BLaER1 (cell line): ENCODE data around the gene ZNF784.

Experiments
- H3K27ac ChIP-seq: shearing (Covaris generic); formaldehyde crosslinking; 2 replicates; pipeline ENCODE4 v1.8.1; 2022
- H3K27me3 ChIP-seq: shearing (Covaris generic); formaldehyde crosslinking; 2 replicates; pipeline ENCODE4 v1.8.1; 2022
- H3K36me3 ChIP-seq: shearing (Covaris generic); formaldehyde crosslinking; 2 replicates; pipeline ENCODE4 v1.8.1; 2022
- H3K4me1 ChIP-seq: shearing (Covaris generic); formaldehyde crosslinking; 2 replicates; pipeline ENCODE4 v1.8.1; 2022
- H3K4me2 ChIP-seq: shearing (Covaris generic); formaldehyde crosslinking; 2 replicates; pipeline ENCODE4 v1.8.1; 2022
- H3K4me3 ChIP-seq: shearing (Covaris generic); formaldehyde crosslinking; 2 replicates; pipeline ENCODE4 v1.8.1; 2022
- H3K9ac ChIP-seq: shearing (Covaris generic); formaldehyde crosslinking; 2 replicates; pipeline ENCODE4 v1.8.1; 2022
- H3K9me3 ChIP-seq: shearing (Covaris generic); formaldehyde crosslinking; 2 replicates; pipeline ENCODE4 v1.8.1; 2022
- H4K20me1 ChIP-seq: shearing (Covaris generic); formaldehyde crosslinking; 2 replicates; pipeline ENCODE4 v1.8.1; 2022
- Cebpa-rat ChIP-seq: shearing (Covaris generic); IDR thresholded peaks from 2 replicates; pipeline ENCODE4 v1.8.1; 2022

The ZNF784 gene

GRCh38 chr19:55667958-55668357 is 43.6 kb upstream of the ZNF784 start:
- Histone ChIP-seq H3K27ac (no peak overlapping the region), H3K4me1 (peaks cover 29% of the 10 kb centered on the region), H3K27me3 (no peaks in the 10 kb centered on the region), H3K9ac (no peak overlapping the region), H4K20me1 (peaks cover 100% of the 10 kb centered on the region), H3K9me3 (no peaks in the 10 kb centered on the region), H3K4me2 (no peak overlapping the region), H3K36me3 (peaks cover 97% of the 10 kb centered on the region), H3K4me3 (no peak overlapping the region)
- no peak for TF ChIP-seq Cebpa-rat

DNA sequence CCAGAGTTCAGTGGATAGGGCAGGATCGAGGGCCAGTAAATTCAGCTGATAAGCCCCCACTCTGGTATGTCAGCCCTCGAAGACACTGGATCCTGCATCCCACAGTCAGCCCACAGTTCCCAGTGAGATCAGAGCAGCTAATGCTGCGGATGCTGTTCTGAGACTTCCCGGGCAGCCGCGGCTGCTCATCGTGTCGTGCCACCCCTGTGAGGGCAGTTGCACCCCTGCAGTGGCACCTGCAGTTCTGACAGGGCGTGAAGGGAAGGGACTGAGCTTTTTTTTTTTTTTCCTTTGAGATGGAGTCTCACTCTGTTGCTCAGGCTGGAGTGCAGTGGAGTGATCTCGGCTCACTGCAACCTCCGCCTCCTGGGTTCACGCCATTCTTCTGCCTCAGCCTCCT is 43.1 kb upstream of the ZNF784 start:
- Histone ChIP-seq H3K4me1 (peaks cover 25% of the 10 kb centered on the region), H3K27me3 (no peaks in the 10 kb centered on the region), H3K9ac (no peak overlapping the region), H3K36me3 (peaks cover 97% of the 10 kb centered on the region), H3K9me3 (no peaks in the 10 kb centered on the region), H3K4me3 (no peak overlapping the region), H3K4me2 (no peak overlapping the region), H4K20me1 (peaks cover 100% of the 10 kb centered on the region), H3K27ac (no peak overlapping the region)
- no peak for TF ChIP-seq Cebpa-rat

DNA sequence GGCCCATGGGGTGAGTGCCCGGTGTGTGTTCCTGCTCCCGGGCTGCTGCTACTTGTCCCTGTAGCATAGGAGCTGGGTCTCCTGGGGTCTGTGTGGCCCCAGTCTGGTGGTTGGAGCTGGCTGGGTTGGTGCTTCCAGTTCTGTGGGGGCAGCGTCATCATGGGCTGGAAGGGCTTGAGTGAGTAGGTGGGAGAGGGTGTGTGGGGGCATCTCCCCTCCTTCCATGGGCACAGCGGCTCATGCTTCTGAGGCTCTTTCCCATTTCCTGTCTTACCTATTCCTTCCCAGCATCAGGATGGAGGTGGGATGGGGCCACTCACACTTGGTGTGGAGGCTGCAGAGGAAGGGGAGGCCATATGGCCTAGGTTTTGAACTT is 42.6 kb upstream of the ZNF784 start:
- Histone ChIP-seq H3K4me1 (peaks cover 20% of the 10 kb centered on the region), H3K4me3 (no peak overlapping the region), H3K9me3 (no peaks in the 10 kb centered on the region), H3K27me3 (no peaks in the 10 kb centered on the region), H4K20me1 (peaks cover 99% of the 10 kb centered on the region), H3K4me2 (no peak overlapping the region), H3K9ac (no peak overlapping the region), H3K27ac (no peak overlapping the region), H3K36me3 (peaks cover 98% of the 10 kb centered on the region)
- TF ChIP-seq Cebpa-rat: no peak

DNA sequence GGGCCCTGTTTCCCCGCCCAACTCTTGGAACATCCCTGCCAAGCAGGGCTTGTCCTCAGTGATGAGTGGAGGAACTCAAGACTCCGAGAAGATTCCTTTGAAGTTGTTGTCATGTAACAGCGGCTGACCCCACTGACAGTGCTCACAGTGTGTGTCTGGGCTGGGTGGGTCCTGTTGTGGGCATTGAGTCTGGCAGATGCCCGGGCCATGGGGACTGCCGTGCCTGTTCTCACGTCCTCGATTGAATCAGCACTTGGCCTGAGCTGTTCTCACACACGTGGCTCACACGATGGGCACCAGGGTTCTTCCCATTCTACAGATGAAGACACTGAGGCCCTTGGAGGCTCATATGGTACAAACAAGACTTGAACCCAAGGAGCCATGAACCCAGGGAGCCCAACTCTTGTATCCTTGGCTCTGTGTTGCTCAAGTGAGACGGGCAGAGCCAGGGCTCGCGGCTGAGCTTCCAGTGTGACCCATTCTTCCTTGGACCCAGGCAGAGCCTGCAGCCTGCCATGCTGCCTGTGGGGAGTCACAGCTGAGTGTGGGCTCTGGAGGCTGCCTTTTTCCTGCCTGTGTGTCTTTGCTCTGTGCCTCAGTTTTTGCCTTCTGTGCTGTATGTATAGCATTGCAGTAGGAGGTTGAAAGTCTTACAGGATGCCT is 42.1 kb upstream of the ZNF784 start:
- Histone ChIP-seq H3K4me1 (peaks cover 19% of the 10 kb centered on the region), H3K36me3 (peaks cover 99% of the 10 kb centered on the region), H3K4me3 (no peak overlapping the region), H3K9me3 (no peaks in the 10 kb centered on the region), H3K27me3 (no peaks in the 10 kb centered on the region), H4K20me1 (peaks cover 99% of the 10 kb centered on the region), H3K9ac (no peak overlapping the region; the same call in 1 of the 2 replicates), H3K27ac (no peak overlapping the region), H3K4me2 (no peak overlapping the region)
- no peak for TF ChIP-seq Cebpa-rat

GRCh38 chr19:55663846-55664536 is 39.6 kb upstream of the ZNF784 start:
- peaks cover 98% of the 10 kb centered on the region for H3K36me3 ChIP-seq
- peaks cover 99% of the 10 kb centered on the region for H4K20me1 ChIP-seq
- H3K9me3 ChIP-seq: no peaks in the 10 kb centered on the region
- H3K4me1 ChIP-seq: peaks cover 29% of the 10 kb centered on the region
- H3K4me2 ChIP-seq: no peak overlapping the region
- TF ChIP-seq Cebpa-rat: no peak
- H3K27ac ChIP-seq: no peak overlapping the region
- H3K4me3 ChIP-seq: no peak overlapping the region
- no peak overlapping the region for H3K9ac ChIP-seq
- no peaks in the 10 kb centered on the region for H3K27me3 ChIP-seq

DNA sequence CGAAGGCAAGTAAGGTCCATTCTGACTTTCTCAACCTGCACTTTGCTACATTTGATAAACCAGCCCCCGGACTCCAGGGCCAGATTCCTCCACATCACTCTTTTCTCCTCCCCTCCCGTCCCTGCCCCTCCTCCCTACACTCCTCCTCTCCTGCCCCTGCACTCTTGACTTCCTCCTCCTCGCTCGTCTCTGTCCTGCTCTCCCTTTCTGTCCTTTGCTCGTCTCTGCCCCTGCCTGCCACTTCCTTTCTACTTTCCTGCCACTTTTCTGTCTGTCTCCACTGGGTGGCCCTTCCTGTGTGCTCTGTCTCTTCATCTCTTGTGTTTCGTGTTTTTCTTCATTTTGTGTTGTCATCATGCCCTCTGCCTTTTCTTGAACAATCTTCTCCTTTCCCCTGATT is 37.5 kb upstream of the ZNF784 start:
- Histone ChIP-seq H3K27ac (peak overlapping the region; percentile 60; the same call in 1 of the 2 replicates), H3K9me3 (no peaks in the 10 kb centered on the region), H3K27me3 (no peaks in the 10 kb centered on the region), H3K36me3 (peaks cover 84% of the 10 kb centered on the region), H3K4me2 (peak overlapping the region; percentile 99), H3K4me1 (peaks cover 50% of the 10 kb centered on the region), H3K4me3 (no peak overlapping the region), H3K9ac (peak overlapping the region; percentile 60; the same call in 1 of the 2 replicates), H4K20me1 (peaks cover 99% of the 10 kb centered on the region)
- TF ChIP-seq Cebpa-rat: no peak

DNA sequence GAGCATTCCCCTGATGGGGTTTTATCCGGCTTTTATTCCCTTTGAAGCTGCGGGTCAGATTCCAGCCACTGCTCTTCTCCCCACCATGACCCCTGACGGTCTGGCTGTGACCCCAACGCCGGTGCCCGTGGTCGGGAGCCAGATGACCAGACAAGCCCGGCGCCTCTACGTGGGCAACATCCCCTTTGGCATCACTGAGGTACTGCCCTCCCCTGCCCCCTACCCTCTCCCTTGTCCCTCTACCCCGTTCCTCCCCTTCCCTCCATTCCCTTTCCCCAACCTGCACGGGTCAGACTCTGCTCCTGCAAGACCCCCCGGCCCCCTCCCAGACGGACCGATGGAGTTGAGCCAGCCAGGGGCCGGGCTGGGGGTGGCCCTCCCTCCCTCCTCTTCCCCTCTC is 36.6 kb upstream of the ZNF784 start:
- H3K27me3 ChIP-seq: no peaks in the 10 kb centered on the region
- no peaks in the 10 kb centered on the region for H3K9me3 ChIP-seq
- H3K36me3 ChIP-seq: peaks cover 75% of the 10 kb centered on the region
- peak overlapping the region; percentile 99 for H3K4me2 ChIP-seq
- peaks cover 55% of the 10 kb centered on the region for H3K4me1 ChIP-seq
- no peak overlapping the region for H3K4me3 ChIP-seq
- H4K20me1 ChIP-seq: peaks cover 99% of the 10 kb centered on the region
- no peak for TF ChIP-seq Cebpa-rat
- peak overlapping the region; percentile 60 for H3K9ac ChIP-seq
- H3K27ac ChIP-seq: peak overlapping the region; percentile 60

DNA sequence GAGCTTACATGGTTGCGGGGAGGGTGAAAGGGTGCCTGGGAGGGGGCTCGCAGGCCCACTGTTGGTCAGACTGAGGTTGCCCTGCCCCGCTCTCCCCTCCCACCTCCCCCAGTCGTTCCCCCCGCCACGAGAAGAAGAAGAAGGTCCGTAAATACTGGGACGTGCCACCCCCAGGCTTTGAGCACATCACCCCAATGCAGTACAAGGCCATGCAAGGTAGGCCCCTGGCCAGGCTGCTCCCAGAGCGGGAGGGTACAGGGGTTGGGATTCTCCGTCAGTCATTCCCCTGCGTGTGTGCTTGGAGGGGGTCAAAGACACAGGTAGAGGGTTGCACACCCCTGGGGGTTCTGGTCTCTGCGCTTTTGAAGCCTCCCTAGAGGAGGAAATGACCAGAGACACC is 36.0 kb upstream of the ZNF784 start:
- H3K9me3 ChIP-seq: no peaks in the 10 kb centered on the region
- peak overlapping the region; percentile 60 for H3K9ac ChIP-seq
- H3K4me1 ChIP-seq: peaks cover 55% of the 10 kb centered on the region
- no peaks in the 10 kb centered on the region for H3K27me3 ChIP-seq
- no peak for TF ChIP-seq Cebpa-rat
- H3K27ac ChIP-seq: peak overlapping the region; percentile 60
- peaks cover 70% of the 10 kb centered on the region for H3K36me3 ChIP-seq
- peak overlapping the region; percentile 99 for H3K4me2 ChIP-seq
- peaks cover 99% of the 10 kb centered on the region for H4K20me1 ChIP-seq
- H3K4me3 ChIP-seq: no peak overlapping the region

GRCh38 chr19:55659822-55660221 is 35.5 kb upstream of the ZNF784 start:
- Histone ChIP-seq H3K4me3 (no peak overlapping the region), H3K9me3 (no peaks in the 10 kb centered on the region), H3K4me2 (peak overlapping the region; percentile 99), H3K9ac (peak overlapping the region; percentile 100; the same call in 1 of the 2 replicates), H3K27me3 (no peaks in the 10 kb centered on the region), H3K4me1 (peaks cover 55% of the 10 kb centered on the region), H4K20me1 (peaks cover 94% of the 10 kb centered on the region), H3K27ac (peak overlapping the region; percentile 75), H3K36me3 (peaks cover 64% of the 10 kb centered on the region)
- TF ChIP-seq Cebpa-rat: no peak

DNA sequence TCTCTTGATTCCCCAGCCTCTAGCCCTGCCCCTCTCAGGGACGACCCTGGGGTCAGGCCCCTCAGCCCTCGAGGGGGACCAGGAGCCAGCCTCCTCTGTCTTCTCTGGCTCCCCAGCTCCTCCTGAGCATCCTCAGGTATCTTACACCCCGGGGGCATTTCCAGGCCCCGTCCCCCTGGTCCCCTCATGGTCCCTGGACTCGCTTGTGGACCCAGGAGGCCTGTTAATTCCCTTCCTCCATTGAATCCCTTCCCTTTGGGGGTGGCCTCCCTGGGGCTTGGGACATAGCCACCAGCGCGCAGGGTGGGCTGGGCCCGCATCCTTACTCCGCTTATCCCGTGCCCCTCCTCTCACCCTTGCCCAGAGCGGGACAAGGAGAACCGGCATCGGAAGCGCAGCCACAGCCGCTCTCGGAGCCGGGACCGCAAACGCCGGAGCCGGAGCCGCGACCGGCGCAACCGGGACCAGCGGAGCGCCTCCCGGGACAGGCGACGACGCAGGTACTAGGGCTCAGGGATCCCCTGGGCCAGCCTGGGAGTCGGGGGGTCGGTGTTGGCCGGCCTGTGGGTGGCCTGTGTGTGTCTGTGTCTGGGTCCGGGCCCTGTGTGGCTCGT is 34.6 kb upstream of the ZNF784 start:
- no peaks in the 10 kb centered on the region for H3K9me3 ChIP-seq

More for the DNA sequence above, 34.6 kb upstream of the ZNF784 start:
- Histone ChIP-seq H3K27me3 (no peaks in the 10 kb centered on the region), H3K4me3 (peak overlapping the region; percentile 87), H3K27ac (peak overlapping the region; percentile 75), H3K4me2 (peak overlapping the region; percentile 99), H4K20me1 (peaks cover 85% of the 10 kb centered on the region), H3K9ac (peak overlapping the region; percentile 100), H3K36me3 (peaks cover 55% of the 10 kb centered on the region), H3K4me1 (peaks cover 55% of the 10 kb centered on the region)
- no peak for TF ChIP-seq Cebpa-rat
